GM18517 (cell line): ENCODE data around the gene CCDC69.
"Not testable (repeated sequence)": the region's sequence is repeated elsewhere in the genome, so short reads cannot be mapped to it uniquely, and the experiment has no call there.

Experiments
- ATAC-seq: cut with Tn5 transposase; IDR thresholded peaks from one replicate; pipeline ENCODE4 v1.9.1; 2021; ENCODE audit warnings: mild to moderate bottlenecking, moderate library complexity; ENCODE audit not compliant: unreplicated experiment

Gene CCDC69

GRCh38 chr5:151245680-151246219, 21.9 kb upstream of the CCDC69 start:
- ATAC-seq, result no peak

- ATAC-seq, result no peak
These were observed 20.3 kb upstream of the CCDC69 start for GRCh38 chr5:151244206-151244605.

- ATAC-seq, result no peak
These were observed 19.7 kb upstream of the CCDC69 start for GRCh38 chr5:151243564-151243963.

- ATAC-seq, result no peak
These were observed 19.2 kb upstream of the CCDC69 start for GRCh38 chr5:151243127-151243526.

- ATAC-seq, result no peak
These were observed 17.2 kb upstream of the CCDC69 start for GRCh38 chr5:151240924-151241635.

GRCh38 chr5:151240268-151240835, 16.5 kb upstream of the CCDC69 start:
- ATAC-seq, result not testable (repeated sequence)

- ATAC-seq, result peak; percentile 38
These were observed 15.5 kb upstream of the CCDC69 start for GRCh38 chr5:151239237-151239861.

- ATAC-seq, result peak; percentile 30
These were observed 14.4 kb upstream of the CCDC69 start for GRCh38 chr5:151238303-151238741.

GRCh38 chr5:151237685-151238084, 13.8 kb upstream of the CCDC69 start:
- ATAC-seq, result no peak

- ATAC-seq, result no peak
These were observed 13.0 kb upstream of the CCDC69 start for GRCh38 chr5:151236888-151237287.

- ATAC-seq, result not testable (repeated sequence)
These were observed 11.3 kb upstream of the CCDC69 start for GRCh38 chr5:151235239-151235571.

GRCh38 chr5:151234476-151235238, 10.8 kb upstream of the CCDC69 start:
- ATAC-seq, result peak; percentile 68

- peak; percentile 71 for ATAC-seq
These were observed 9.8 kb upstream of the CCDC69 start for GRCh38 chr5:151233616-151234085.

GRCh38 chr5:151231359-151231758, 7.5 kb upstream of the CCDC69 start:
- ATAC-seq, result no peak

GRCh38 chr5:151230048-151230680, 6.3 kb upstream of the CCDC69 start:
- ATAC-seq, result no peak

GRCh38 chr5:151228986-151229385, 5.1 kb upstream of the CCDC69 start:
- no peak for ATAC-seq

GRCh38 chr5:151227918-151228447, 4.1 kb upstream of the CCDC69 start:
- no peak for ATAC-seq

GRCh38 chr5:151225475-151225874, 1.6 kb upstream of the CCDC69 start:
- no peak for ATAC-seq

- no peak for ATAC-seq
These were observed 1.2 kb upstream of the CCDC69 start for GRCh38 chr5:151225071-151225470.

- ATAC-seq, result peak; percentile 13
These were observed 480 bp upstream of the CCDC69 start for GRCh38 chr5:151224372-151224771.
